Lower leg skin (tissue), 3 donors: ENCODE results near the gene ACSM6.

Experiments used
- POLR2A ChIP-seq, 2 donors: fragments of 450-650 bp; IDR thresholded peaks; one replicate each; pipeline ENCODE4 v1.6.1; 2016 to 2017; ENCODE audit warnings: antibody characterized with exemption in 2 of 2, mild to moderate bottlenecking in 1 of 2, moderate library complexity in 1 of 2
- TF ChIP-seq, protein P1 (sequence below), 3 donors: fragments of 450-650 bp; IDR thresholded peaks; one replicate each; pipeline ENCODE4 v1.5.1; 2016; ENCODE audit warnings: antibody characterized with exemption in 3 of 3, mild to moderate bottlenecking in 3 of 3, moderate library complexity in 2 of 3

DNA sequence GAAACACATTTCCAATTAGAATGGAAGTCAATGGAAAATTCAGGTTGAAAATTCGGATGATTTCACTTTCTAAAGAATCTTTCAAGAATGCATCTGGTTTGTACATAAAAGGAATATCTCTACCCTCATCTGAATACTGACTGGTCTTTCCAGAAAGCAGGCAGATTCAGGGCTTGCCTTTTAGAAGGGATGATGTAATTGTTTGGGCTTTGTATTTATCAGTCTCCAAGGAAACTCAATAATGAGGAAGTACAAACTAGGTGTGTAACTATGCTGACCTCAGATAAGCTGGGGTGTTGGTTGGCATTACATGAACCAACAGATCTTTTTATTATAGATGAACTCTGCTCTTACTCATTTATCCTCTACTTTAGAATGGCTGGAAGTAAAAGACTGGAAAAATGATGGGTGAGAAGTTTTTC, 72.6 kb downstream of the ACSM6 start:
- TF ChIP-seq, protein P1, sequence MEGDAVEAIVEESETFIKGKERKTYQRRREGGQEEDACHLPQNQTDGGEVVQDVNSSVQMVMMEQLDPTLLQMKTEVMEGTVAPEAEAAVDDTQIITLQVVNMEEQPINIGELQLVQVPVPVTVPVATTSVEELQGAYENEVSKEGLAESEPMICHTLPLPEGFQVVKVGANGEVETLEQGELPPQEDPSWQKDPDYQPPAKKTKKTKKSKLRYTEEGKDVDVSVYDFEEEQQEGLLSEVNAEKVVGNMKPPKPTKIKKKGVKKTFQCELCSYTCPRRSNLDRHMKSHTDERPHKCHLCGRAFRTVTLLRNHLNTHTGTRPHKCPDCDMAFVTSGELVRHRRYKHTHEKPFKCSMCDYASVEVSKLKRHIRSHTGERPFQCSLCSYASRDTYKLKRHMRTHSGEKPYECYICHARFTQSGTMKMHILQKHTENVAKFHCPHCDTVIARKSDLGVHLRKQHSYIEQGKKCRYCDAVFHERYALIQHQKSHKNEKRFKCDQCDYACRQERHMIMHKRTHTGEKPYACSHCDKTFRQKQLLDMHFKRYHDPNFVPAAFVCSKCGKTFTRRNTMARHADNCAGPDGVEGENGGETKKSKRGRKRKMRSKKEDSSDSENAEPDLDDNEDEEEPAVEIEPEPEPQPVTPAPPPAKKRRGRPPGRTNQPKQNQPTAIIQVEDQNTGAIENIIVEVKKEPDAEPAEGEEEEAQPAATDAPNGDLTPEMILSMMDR (IDR thresholded peaks at IDR 0.05), result no peak
- no peak for TF ChIP-seq POLR2A (IDR thresholded peaks at IDR 0.05)
